T-helper 2 cell (primary cell): ENCODE measurements around the gene PTGIR.
A peak's percentile ranks its signal among the peaks of the same experiment; 100 is the strongest.

Source experiments
- DNase-seq, 5 experiments: peaks; one replicate each; pipeline versions ENCODE4 v3.0.0 to v3.0.0-alpha.2; 2012 to 2022

PTGIR gene

DNA sequence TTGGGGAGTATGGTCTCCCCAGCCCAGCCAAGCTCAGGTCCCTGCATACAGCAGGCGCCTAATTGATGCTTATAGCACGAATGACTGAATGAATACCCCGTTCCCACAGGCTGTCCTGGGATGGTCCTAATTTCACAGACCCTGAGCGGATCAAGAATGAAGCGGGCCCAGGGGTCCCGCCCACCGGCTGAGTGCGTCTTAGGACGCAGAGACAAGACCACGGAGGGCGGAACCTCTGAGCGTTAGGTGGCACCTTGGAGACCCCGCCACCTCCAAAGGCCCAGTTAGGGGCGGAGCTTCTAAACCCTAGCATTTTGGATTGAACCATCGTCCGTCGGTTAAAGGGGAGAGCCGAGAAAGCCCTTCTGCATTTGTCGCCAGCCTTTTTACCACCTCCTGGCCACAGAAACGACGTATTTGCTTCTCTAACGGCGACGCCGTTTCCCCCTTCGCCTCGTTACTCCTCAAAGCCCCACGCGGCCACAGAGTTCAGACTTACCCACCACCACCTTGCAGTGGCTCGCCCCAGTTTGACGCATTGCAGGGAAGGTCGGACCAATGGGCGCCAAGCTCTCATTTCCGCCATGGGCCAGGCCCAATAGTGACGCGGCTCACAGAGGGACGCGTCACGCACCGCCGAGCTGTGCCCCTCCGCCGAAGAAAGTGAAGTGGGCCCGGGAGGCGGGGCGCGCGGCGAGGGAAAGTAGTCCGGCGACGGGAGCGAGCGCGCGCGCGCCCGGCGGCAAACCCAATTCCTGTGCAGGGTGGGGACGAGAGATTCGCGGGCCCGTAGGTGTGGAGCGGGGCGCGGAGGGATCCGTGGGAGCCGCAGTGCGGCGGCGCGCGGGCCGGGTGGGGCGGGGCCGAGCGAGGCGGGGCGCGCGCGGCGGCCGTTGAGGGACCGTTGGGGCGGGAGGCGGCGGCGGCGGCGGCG lies 24.2 kb downstream of the PTGIR start:
- peak; percentile 93 to 99 (median 96) for DNase-seq

DNA sequence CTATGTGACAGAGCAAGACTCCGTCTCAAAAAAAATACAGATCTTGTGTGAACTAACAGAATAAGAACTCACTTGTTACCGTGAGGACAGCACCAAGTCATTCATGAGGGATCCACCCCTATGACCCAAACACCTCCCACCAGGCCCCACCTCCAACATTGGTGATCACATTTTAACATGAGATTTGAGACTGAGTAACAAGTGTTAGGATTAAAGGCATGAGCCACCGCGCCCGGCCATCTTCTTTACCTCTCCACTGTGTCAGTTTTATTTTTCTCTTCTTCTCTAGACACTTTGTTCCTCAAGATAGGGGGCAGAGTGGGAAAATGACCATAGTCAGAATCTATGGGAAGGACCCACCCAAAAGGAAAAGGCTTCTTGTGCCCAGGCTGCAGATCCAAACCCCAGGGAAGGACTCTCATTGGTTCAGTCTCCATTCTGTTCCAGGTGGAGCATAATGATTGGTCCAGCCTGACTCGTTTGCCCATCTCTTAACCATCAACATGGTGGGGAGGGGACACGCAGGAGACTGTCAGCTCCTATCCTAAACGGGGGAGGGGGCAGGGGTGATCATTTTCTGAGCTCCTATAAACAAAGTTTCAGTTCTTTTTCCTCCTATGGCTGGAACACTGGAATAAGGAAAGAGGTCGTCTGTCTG lies 25.0 kb downstream of the PTGIR start:
- peak in 1 of 5 experiments; percentile 40 for DNase-seq

DNA sequence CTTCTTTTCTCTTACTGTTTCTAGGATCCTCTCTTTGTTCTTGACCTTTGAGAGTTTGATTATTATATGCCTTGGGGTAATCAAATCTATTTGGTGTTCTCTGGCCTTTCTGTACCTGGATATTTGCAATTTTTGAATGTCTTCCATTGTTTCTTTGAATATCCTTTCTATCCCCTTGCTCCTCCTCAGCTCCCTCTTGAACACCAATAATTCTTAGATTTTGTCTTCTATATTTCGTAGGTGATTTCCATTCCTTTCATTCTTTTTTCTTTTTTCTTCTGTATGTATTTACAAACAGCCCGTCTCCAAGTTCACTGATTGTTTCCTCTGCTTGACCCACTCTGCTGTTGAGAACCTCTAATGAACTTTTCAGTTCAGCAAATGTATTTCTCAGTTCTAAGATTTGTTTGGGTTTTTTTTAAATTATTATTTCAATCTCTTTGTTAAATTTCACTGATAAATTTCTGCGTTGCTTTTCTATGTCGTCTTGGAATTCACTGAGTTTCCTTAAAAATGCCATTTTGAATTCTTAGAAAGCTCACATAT lies 26.4 kb downstream of the PTGIR start:
- no peak for DNase-seq

DNA sequence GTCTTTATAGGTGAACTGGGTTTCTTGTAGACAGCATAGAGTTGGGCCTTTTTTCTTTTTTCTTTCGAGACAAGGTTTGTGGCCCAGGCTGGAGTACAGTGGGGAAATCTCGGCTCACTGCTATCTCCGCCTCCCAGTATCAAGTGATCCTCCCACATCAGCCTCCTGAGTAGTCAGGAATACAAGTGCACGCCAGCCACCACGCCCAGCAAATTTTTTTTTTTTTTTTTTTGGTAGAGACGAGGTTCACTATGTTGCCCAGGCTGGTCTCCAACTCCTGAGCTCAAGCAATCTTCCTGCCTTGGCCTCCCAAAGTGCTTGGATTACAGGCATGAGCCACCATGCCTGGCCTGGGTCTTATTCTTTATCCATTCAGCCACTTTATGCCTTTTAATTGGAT lies 28.9 kb downstream of the PTGIR start:
- no peak for DNase-seq

DNA sequence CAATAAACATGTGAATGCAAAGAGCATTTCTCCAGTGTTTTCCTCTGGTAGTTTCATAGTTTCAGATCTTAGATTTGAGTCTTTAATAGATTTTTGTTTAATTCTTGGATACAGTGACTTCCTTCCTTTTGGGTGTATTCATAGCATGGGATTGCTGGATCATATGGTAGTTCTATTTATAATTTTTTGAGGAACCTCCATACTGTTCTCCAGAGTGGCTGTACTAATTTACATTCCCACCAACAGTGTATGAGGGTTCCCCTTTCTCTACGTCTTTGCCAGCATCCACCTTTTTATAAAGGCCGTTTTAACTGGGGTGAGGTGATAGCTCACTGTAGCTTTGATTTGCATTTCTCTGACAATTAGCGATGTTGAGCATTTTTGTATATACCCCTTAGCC lies 33.0 kb downstream of the PTGIR start:
- DNase-seq = no peak

DNA sequence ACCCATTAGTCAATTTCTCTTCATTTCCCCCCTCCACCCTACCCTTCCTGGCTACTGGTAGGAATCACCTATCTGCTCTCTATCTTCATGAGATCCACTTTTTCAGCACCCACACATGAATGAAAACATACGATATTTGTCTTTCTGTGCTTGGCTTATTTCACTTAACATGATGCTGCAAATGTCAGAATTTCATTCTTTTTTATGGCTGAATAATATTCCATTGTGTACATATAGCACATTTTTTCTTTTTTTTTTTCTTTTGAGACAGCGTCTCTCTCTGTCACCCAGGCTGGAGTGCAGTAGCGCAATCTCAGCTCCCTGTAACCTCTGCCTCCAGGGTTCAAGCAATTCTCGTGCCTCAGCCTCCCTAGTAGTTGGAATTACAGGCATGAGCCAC lies 33.6 kb downstream of the PTGIR start:
- DNase-seq = no peak

DNA sequence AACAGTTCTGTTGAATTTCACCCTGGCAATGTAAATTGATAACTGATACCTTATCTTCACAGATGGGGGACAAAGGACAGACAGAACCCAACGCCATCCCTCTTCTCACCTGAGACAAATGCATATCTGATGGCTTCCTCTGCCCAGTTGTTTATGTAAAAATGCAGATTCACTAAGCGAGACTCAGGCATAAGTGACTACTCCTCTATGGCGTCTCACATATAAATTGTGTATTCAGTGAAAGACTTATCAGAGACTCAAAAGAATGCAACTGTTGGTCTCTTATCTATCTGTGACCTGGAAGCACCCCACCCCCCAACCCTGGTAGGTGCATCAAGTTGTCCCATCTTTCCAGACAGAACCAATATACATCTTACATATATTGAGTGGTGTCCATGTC lies 37.0 kb downstream of the PTGIR start:
- DNase-seq = no peak

DNA sequence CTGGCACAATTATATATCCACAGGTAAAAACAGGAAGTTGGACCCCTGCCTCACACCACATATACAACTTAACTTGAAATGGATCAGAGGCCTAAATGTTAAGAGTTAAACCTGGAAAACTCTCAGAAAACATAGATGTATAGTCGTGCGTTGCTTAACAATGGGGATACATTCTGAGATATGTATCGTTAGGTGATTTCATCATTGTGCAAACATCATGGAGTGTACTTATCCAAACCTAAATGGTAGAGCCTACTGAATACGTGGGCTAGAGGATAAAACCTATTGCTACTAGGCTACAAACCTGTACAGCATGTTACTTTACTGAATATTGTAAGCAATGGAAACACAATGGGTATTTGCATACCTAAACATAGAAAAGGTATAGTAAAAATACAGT lies 38.6 kb downstream of the PTGIR start:
- DNase-seq = no peak

DNA sequence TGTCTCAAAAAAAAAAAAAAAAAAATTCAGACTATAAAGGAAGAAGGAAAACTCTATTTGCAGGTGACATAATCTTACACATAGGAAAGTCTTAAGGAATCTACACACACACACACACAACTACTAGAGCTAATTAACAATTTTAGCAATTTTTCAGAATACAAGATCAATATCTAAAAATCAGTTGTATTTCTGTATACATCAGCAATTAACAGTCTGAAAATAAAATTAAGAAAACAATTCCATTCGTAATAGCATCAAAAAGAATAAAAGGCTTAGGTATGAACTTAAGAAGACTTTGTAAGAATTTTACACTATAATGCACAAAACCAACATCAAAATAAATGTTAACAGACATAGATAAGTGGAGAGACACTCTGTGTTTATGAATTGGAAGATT lies 39.4 kb downstream of the PTGIR start:
- no peak for DNase-seq

DNA sequence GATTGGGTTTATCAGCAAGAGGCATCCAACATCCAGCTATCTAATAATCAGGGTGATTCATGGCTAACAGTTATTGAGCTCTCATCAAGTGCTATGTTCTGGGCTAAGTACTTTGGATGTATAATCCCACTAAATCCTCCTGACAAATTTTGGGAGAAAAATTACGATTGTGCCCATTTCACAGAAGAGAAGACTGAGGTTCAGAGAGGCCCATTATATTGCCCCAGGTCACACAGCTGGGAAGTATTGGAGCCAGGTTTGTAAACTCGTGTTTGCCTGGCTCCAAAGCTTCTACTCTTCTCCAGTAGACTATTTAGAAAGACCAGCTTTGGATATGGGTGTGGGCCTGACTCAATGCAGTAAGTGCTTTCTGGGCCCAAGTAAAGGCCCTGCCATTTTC lies 44.6 kb downstream of the PTGIR start:
- no peak for DNase-seq

DNA sequence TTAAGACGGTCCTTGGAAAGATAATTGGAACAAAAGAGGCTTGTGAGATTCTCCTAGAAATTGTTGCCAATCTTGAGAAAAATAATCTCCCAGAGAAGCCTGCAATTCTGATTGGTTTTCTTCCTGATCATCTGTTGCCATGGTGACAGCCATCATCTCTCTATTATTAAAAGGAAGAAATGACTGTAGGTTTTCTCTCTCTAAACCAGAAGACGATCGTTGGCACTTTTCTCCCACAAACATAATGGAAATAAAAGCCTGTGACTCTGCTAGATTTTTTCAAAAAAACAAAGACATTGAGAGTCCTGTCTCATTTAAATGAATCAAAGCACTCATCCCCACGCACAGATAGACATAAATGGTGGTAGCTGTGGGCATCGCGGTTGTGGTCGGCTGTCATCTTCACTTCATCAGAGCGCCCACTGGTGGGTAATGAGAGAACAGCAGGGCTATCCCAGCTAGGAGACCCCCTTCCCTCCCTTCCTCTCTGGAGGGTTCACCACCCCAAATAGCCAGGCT lies 45.5 kb downstream of the PTGIR start:
- DNase-seq = peak in 3 of 5 experiments; percentile 29 to 50 (median 37)

DNA sequence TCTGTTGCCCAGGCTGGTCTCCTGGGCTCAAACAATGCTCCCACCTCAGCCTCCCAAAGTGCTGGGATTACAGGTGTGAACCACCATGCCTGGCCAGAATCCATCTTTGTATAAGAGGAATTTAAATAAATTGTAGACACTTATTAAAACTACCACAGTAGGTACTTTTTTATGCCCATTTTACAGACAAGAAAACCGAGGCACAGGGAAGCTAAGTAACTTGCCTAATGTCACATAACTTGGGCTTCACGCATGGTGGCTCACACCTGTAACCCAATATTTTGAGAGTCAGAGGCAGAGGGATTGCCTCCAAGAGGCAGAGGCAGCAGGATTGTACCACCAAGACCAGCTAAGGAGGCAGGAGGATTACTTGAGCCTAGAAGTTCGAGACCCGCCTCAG lies 46.4 kb downstream of the PTGIR start:
- no peak for DNase-seq

DNA sequence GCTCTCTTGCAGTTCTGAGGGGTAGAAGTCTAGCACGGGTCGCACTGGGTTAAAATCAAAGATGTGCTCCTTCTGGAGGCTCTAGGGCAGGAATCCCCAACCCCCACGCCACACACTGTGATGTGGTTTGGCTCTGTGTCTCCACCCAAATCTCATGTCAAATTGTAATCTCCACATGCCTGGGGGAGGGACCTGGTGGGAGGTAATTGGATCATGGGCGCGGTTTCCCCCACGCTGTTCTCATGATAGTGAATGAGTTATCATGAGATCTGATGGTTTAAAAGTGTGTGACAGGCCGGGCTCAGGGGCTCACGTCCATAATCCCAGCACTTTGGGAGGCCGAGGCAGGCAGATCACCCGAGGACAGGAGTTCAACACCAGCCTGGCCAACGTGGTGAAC lies 50.4 kb downstream of the PTGIR start:
- peak in 3 of 5 experiments; percentile 24 to 44 (median 41) for DNase-seq

DNA sequence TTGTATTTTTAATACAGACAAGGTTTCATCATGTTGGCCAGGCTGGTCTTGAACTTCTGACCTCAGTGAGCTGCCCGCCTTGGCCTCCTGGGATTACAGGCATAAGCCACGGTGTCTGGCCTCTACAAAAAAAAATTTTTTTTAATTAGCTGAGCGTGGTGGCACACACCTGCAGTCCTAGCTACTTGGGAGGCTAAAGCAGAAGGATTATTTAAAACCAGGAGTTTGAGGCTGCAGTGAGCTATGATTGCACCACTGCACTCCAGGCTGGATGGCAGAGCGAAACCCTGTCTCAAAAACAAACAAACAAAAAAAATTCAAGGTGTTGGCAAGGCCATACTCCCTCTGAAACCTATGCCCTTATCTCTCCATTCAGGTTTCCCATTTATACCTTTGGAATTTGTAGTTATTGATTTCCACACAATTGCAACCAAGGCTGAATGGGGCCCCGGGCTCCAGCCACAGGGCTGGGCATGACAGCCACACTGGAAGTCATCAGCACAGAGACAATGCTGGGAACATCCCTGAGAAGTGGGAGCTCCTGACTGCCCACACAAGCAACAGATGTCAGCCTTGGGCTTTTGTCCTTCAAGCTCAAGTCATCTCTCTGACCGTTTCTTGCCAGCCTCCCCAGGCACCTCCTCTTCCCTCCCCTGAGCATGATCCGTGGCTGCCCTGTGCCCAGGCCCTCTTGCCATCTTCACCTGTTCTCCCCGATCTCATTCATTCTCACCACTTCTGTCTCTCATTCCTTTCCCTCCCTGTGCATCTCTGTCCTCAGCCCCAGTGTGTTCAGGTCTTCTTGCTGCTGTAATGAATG lies 51.0 kb downstream of the PTGIR start:
- no peak for DNase-seq

DNA sequence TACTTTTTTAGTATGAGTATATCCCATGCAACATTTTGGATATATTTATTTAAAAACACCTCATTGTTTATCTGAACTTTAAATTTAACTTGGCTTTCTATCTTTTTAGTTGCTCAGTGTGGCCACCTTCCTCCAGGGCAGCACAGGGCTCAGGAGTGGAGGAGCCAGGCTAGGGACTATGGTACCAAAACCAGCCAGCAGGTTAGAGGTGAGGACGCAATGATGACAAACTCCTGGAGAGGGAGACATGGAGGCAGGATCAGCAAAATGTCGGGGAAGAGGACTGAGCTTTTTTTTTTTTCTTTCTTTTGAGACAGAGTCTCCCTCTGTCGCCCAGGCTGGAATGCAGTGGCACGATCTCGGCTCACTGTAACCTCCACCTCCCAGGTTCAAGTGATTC lies 53.4 kb downstream of the PTGIR start:
- peak in 1 of 5 experiments; percentile 15 for DNase-seq
